ENCODE measurements around the gene DTX1. TPM values are rescaled to one million over a fixed set of nuclear protein-coding genes. Genes with fewer than 3 reads are reported as not detected.

The DTX1 gene
- total RNA-seq, 1 donor from 2014 or later: 4.5 TPM

DNA sequence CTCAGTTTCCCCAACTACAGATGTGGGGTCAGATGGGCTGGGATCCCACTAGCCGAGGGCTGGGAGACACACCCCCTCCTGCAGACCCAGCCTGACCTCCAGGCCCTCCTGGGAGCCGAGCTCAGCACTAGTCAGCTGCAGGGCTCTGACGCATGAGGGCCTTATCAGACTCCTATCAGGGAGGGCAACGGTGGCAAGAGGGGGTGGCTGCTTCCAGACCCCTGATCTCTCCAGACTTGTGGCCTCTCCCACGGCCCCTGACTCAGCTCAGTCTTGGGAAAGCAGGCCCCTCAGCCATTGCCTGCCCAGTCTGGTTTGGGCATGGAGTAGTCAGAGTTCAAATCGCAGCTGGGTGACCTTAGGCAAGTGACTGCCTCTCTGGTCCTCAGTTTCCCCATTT lies 76.5 kb downstream of the DTX1 start:
- Histone ChIP-seq H3K4me1 (no peaks in the 10 kb centered on the region), H3K27ac (no peak overlapping the region), H3K36me3 (no peaks in the 10 kb centered on the region), H3K27me3 (no peaks in the 10 kb centered on the region), H3K9me3 (no peaks in the 10 kb centered on the region), H3K4me3 (no peak overlapping the region)
- TF ChIP-seq, protein P1, sequence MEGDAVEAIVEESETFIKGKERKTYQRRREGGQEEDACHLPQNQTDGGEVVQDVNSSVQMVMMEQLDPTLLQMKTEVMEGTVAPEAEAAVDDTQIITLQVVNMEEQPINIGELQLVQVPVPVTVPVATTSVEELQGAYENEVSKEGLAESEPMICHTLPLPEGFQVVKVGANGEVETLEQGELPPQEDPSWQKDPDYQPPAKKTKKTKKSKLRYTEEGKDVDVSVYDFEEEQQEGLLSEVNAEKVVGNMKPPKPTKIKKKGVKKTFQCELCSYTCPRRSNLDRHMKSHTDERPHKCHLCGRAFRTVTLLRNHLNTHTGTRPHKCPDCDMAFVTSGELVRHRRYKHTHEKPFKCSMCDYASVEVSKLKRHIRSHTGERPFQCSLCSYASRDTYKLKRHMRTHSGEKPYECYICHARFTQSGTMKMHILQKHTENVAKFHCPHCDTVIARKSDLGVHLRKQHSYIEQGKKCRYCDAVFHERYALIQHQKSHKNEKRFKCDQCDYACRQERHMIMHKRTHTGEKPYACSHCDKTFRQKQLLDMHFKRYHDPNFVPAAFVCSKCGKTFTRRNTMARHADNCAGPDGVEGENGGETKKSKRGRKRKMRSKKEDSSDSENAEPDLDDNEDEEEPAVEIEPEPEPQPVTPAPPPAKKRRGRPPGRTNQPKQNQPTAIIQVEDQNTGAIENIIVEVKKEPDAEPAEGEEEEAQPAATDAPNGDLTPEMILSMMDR (IDR thresholded peaks at IDR 0.05): no peak
- no peak for DNase-seq (ENCODE audit: low spot score in 2 of 2)
- intact Hi-C loops (cut with DNase I): no loop called here

DNA sequence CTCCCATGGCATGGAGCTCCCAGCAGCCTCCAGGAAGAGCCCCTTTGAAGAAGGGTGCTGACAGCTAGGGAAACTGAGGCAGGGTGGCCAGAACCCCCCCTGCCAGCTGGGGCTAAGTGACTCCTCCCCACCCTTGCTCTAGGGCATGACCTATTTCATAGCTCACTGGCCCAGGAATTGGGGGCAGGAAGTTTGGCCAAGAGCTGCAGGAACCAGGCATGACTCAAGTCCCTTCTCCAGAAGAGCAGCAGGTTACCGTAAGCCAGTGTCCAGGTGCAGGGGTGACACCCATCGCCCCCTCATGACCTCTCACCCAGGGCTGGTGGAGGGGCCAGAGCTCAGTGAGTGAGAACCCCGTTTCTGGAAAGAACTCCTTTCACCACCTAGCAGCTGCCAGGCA lies 77.1 kb downstream of the DTX1 start:
- intact Hi-C loops (cut with DNase I): no loop called here
- H3K27ac ChIP-seq: no peak overlapping the region
- H3K4me1 ChIP-seq: no peaks in the 10 kb centered on the region
- no peak for DNase-seq (ENCODE audit: low spot score in 2 of 2)
- H3K36me3 ChIP-seq: no peaks in the 10 kb centered on the region
- H3K27me3 ChIP-seq: no peaks in the 10 kb centered on the region
- H3K9me3 ChIP-seq: no peaks in the 10 kb centered on the region
- TF ChIP-seq, protein P1 (IDR thresholded peaks at IDR 0.05): no peak
- no peak overlapping the region for H3K4me3 ChIP-seq

DNA sequence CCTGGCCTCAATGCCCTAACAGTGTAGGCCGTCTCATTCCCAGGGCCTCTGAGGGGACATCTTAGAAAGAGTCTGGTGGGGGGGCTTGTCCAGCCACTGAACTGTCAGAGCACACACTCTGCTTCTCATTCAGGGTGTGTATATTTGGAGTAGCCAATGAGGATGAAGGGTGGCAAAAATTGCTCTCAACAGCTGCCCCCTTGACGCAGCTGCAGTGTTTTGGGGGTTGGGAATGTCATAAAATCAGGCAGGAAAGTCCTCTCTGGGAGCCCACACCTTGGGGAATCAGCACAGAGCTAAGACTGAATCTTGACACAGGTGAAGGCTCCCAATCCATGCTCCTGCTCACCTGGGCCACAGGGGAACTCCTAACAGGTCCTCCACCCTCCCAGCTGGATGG lies 77.5 kb downstream of the DTX1 start:
- no peaks in the 10 kb centered on the region for H3K9me3 ChIP-seq
- H3K27ac ChIP-seq: no peak overlapping the region
- TF ChIP-seq, protein P1 (IDR thresholded peaks at IDR 0.05): no peak
- H3K36me3 ChIP-seq: no peaks in the 10 kb centered on the region
- H3K4me3 ChIP-seq: no peak overlapping the region
- intact Hi-C loops (cut with DNase I): no loop called here
- no peaks in the 10 kb centered on the region for H3K4me1 ChIP-seq
- no peaks in the 10 kb centered on the region for H3K27me3 ChIP-seq
- no peak for DNase-seq (ENCODE audit: low spot score in 2 of 2)

DNA sequence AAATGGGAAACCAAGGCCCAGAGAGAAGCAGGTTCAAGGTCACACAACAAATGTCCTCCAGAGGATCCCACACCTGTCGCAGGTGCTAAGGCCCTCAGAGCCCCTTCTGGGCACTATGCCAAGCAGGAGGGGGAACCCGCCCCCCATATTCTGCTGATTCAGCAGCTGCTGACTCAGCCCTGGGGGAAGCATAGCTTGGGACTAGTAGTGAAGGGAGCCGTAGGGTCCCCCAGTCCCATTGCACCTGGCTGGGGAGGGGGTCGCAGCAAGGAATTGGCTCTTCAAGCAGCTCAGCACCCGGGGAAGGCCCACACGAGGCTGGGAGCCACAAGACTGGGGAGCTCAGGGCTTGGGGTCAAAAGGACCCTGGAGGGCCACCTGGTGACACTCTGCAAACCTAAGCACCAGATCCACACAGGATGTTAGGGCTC lies 78.0 kb downstream of the DTX1 start:
- no peaks in the 10 kb centered on the region for H3K27me3 ChIP-seq
- H3K4me1 ChIP-seq: no peaks in the 10 kb centered on the region
- no peaks in the 10 kb centered on the region for H3K9me3 ChIP-seq
- H3K4me3 ChIP-seq: no peak overlapping the region
- no peaks in the 10 kb centered on the region for H3K36me3 ChIP-seq
- TF ChIP-seq, protein P1 (IDR thresholded peaks at IDR 0.05): no peak
- DNase-seq (ENCODE audit: low spot score in 2 of 2): no peak
- intact Hi-C loops (cut with DNase I): no loop called here
- no peak overlapping the region for H3K27ac ChIP-seq

DNA sequence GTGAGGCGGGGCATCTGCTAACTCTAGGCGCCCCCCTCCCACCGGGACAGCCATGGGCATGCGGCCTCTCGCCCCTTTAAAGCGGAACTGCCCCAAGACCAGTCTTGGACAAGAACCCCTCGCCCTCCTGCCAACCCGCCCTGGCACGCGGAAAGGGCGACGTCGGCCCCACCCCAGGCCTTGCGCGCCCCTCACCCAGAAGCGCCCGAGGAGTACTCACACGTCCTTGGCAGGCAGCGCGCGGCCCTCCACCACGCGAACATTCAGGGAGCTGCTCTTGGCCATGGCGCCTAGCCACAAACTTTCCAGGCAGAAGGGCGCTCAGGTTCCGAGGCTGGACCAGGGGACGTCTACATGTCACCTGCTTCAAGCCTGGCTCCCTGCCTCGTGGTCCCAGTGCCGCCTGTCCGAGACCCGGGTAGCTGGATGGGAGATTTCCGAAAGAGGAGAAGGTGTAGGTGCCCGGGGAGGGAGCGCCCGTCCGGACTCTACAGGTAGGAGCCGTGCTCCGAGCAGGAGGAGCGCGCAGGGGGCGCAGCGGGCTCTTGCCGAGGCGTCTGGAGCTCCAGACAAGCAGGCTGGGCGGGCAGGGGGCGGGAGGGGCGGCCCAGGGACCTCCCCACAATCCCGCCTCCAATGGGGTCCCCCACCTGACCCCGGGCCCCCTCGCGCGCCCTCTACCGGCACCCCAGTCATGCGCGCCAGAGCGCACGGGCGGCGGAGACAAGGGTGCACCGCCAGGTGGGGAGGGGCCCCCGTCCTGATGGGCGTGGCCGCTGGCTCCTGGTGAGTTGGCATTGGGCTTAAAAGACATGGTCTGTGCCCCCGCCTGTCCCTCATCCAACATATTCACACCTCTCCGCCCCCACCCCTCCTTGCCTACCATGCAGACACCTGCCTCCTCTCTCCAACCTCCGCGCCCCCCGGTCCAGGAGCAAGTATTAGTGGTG lies 78.9 kb downstream of the DTX1 start, which contains the start of gene RASAL1:
Gene RASAL1 (minus strand): TSS at position 584 of the 950 bp plus-strand sequence. CDS start 299 bp downstream, at position 285.
- no peaks in the 10 kb centered on the region for H3K36me3 ChIP-seq
- no peak within 1 kb of the TSS for H3K27ac ChIP-seq
- H3K9me3 ChIP-seq: no peaks in the 10 kb centered on the region
- H3K4me3 ChIP-seq: peak within 1 kb of the TSS in 1 of 2 donors; percentile 40
- no peaks in the 10 kb centered on the region for H3K27me3 ChIP-seq
- TF ChIP-seq, protein P1 (IDR thresholded peaks at IDR 0.05): peak in 1 of 3 experiments; percentile 12
- no peak for DNase-seq (ENCODE audit: low spot score in 2 of 2)
- intact Hi-C loops (cut with DNase I): no loop called here
- no peaks in the 10 kb centered on the region for H3K4me1 ChIP-seq

Data from ascending aorta (tissue), 2 donors.